Astrocyte of the spinal cord (primary cell): ENCODE data around the gene ASAP3.

Experiments
- DNase-seq: peaks from one replicate; pipeline ENCODE4 v3.0.0; 2011; ENCODE audit warnings: low read depth, low spot score
- H3K4me3 ChIP-seq: 2 replicates; pipeline ENCODE4 v1.5.1; 2011; ENCODE audit warnings: low read depth, mild to moderate bottlenecking, low read length, moderate library complexity
- in situ Hi-C: cut with HindIII; loops from 2 replicates; pipeline ENCODE4 v1.10.0; 2017; ENCODE audit warnings: low sequenced_read_pairs
- TF ChIP-seq, protein P1 (sequence below): IDR thresholded peaks from 2 replicates; pipeline ENCODE4 v1.5.1; 2012; ENCODE audit warnings: low read depth, mild to moderate bottlenecking, low read length, inconsistent platforms

The ASAP3 gene

DNA sequence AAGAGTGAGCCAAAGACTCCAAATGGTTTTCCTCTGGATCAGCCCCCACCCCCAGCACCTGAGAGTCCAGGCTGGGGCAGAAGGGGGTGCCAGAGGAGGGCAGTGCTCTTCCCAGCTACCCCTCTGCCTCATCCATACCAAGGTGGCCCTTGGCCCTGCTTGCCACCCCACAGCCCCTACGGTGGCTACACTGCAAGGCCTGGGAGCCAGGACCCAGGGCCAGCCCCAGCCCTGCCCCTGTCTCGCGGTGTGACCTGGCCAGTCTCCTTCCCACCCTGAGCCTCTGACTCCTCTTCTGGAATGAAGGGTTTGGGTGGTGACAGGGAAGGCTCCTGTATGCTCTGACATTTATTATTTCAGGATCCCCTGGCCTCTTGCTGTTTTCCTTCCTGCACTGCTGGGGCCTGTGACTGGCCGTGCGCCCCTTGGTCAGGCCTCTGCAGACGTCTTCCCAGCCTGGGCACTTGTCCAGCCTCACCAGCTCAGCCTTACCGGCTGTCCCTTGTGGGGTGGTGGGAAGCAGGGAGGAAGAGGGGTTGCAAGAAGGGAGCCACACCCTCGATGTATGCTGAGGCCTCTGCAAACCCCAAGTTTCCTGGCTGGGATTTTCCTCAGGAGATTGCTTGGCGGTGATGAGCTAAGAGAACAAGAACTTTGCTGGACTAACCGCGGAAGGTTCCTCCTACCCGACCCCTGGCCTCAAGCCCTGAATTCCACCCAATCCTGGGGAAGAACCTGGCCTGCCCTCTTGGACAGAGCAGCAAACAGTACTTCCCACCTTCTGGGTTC is 13.5 kb downstream of the ASAP3 start:
- TF ChIP-seq, protein P1, sequence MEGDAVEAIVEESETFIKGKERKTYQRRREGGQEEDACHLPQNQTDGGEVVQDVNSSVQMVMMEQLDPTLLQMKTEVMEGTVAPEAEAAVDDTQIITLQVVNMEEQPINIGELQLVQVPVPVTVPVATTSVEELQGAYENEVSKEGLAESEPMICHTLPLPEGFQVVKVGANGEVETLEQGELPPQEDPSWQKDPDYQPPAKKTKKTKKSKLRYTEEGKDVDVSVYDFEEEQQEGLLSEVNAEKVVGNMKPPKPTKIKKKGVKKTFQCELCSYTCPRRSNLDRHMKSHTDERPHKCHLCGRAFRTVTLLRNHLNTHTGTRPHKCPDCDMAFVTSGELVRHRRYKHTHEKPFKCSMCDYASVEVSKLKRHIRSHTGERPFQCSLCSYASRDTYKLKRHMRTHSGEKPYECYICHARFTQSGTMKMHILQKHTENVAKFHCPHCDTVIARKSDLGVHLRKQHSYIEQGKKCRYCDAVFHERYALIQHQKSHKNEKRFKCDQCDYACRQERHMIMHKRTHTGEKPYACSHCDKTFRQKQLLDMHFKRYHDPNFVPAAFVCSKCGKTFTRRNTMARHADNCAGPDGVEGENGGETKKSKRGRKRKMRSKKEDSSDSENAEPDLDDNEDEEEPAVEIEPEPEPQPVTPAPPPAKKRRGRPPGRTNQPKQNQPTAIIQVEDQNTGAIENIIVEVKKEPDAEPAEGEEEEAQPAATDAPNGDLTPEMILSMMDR: no peak
- in situ Hi-C loops: no loop called here
- peak; percentile 66 for DNase-seq
- H3K4me3 ChIP-seq: no peak overlapping the region

DNA sequence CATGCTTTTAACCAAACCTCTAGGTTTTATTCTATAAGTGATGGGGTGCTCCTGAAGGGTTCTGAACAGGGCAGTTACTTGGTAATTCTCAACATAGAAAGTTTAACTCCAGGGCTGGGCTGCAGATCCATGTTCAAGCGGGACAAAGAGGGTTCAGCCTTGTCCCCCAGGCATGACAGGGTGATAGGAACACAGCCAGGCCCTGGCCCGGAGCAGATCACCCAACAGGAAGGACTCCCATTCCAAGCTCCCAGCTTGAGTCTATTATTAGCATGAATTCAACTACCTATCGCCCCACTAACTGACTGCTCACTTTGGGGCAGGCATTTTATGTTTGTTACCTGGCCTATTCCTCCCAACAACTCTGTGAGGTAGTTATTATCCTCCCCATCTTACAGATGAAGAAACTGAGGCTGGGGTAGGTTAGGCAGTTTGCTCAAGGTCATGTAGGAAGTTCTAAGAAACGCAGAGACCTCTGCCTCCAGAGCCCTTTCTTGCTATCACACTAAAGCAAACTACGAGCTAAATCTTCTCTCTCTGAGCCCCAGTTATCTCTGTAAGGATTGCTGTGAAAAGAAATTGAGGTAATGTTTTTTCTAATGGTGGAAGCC is 14.5 kb downstream of the ASAP3 start:
- in situ Hi-C loops: no loop called here
- TF ChIP-seq, protein P1: no peak
- no peak for DNase-seq
- H3K4me3 ChIP-seq: no peak overlapping the region

DNA sequence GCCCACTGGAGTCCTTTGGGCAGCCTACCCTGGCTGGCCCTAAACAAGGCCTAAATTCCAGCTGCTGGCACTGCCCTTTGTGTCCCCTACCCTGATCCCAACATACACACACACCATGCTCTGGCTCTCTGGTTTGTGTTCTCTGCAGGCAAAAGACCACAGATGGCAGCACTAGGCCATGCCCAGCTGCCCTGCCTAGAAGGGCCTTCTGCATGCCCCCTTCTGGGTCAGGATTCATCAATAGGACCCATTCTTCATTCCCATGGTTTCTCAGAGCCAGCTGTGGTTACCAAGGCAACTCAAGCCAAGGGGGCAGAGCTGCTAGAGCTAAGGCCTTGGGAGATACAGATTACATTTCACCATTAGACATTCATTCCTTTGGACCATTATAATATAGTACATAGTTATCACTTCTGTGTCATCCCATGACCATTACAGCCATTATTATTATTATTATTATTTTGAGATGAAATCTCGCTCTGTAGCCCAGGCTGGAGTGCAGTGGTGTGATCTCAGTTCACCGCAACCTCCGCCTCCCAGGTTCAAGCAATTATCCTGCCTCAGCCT is 17.5 kb downstream of the ASAP3 start:
- no peak overlapping the region for H3K4me3 ChIP-seq
- no peak for DNase-seq
- in situ Hi-C loops: no loop called here
- TF ChIP-seq, protein P1: no peak

DNA sequence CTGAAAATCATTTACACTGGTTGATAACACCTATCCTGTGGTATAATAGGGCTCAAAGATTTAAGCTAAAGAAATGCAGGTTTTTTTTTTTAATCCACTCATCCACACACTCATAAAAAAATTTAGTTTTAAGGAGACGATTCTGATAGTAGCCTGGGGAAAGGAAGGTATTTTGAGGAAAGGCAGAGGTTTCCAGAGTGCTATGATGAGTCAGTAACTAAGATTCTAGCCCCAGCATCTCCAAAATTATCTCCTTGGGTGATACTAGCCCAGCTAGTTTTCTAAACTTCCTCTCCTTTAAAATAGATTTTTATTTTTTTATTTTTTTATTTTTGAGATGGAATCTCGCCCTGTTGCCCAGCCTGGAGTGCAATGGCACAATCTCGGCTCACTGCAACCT is 20.7 kb downstream of the ASAP3 start:
- no peak for DNase-seq
- TF ChIP-seq, protein P1: no peak
- no peak overlapping the region for H3K4me3 ChIP-seq
- in situ Hi-C loops: no loop called here

DNA sequence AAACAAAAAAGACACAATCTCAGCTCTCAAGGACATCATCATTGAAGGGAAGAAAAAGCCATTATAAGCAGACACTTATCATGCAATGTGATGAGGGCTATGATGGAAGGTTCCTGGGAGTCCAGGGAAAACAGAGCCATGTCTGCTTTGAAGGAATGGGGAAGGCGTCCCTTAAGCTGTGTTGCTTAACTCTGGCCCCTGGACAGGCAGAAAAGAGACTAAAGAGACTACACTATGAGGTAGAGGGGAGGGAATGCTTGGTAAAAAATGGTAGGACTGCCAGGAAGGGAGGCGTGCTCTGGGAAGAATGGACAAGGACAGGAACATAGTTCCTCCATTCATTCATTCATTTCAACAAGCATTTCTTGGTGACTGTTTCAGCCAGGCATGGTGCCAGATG is 21.2 kb downstream of the ASAP3 start:
- in situ Hi-C loops: no loop called here
- H3K4me3 ChIP-seq: no peak overlapping the region
- TF ChIP-seq, protein P1: no peak
- no peak for DNase-seq

DNA sequence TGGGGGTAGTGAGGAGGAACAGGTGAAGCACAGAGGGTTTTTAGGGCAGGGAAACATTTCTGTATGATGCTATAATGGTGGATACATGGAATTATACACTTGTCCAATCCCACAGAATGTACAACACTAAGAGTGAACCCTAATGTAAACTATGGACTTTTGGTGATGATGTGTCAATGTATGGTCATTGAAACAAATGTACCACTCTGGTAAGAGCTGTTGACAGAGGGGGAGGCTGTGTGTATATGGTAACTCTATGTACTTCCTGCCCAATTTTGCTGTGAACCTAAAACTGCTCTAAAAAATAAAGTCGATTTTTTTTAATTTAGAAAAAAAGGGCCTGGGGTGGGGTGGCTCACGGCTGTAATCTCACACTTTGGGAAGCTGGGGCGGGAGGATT is 22.9 kb downstream of the ASAP3 start:
- H3K4me3 ChIP-seq: no peak overlapping the region
- TF ChIP-seq, protein P1: no peak
- in situ Hi-C loops: no loop called here
- no peak for DNase-seq
